Endodermal cell (in vitro differentiated cells): Measurements from ENCODE around the gene DPM1. TPM values are rescaled to one million over a fixed set of nuclear protein-coding genes. Genes with fewer than 3 reads are reported as not detected.

ENCODE experiments used
- DNase-seq: peaks from one replicate; pipeline ENCODE4 v3.0.0-alpha.2; 2017
- H3K27ac ChIP-seq: 2 replicates; pipeline ENCODE4 v1.5.1; 2013; ENCODE audit warnings: mild to moderate bottlenecking, low read depth, low read length, moderate library complexity
- H3K27me3 ChIP-seq: 2 replicates; pipeline ENCODE4 v1.6.1; 2013; ENCODE audit warnings: mild to moderate bottlenecking, low read length, moderate library complexity; ENCODE audit not compliant: insufficient read depth, control insufficient read depth, poor library complexity, severe bottlenecking
- H3K36me3 ChIP-seq: 2 replicates; pipeline ENCODE4 v1.7.0; 2013; ENCODE audit warnings: mild to moderate bottlenecking, low read length, moderate library complexity; ENCODE audit not compliant: control insufficient read depth, insufficient read depth
- H3K4me1 ChIP-seq: one replicate; pipeline ENCODE4 v1.7.0; 2013; ENCODE audit warnings: low read length; ENCODE audit not compliant: control insufficient read depth, insufficient read depth
- H3K4me3 ChIP-seq: 2 replicates; pipeline ENCODE4 v1.5.1; 2013; ENCODE audit warnings: mild to moderate bottlenecking, low read length, moderate library complexity
- H3K9ac ChIP-seq: 2 replicates; pipeline ENCODE4 v1.6.1; 2013; ENCODE audit warnings: mild to moderate bottlenecking, low read length, moderate library complexity; ENCODE audit not compliant: poor library complexity, severe bottlenecking; ENCODE audit errors: extremely low read depth
- H3K9me3 ChIP-seq: 2 replicates; pipeline ENCODE4 v1.6.1; 2013; ENCODE audit warnings: mild to moderate bottlenecking, low read length, moderate library complexity; ENCODE audit not compliant: control insufficient read depth
- H3K27ac Mint-ChIP-seq: 2 replicates; pipeline ENCODE4 v1.8.0; 2020; ENCODE audit warnings: mixed read lengths
- H3K27me3 Mint-ChIP-seq: 2 replicates; pipeline ENCODE4 v1.8.0; 2021; ENCODE audit warnings: mild to moderate bottlenecking, mixed read lengths; ENCODE audit not compliant: insufficient read depth
- H3K36me3 Mint-ChIP-seq: 2 replicates; pipeline ENCODE4 v1.8.0; 2020; ENCODE audit warnings: low read depth, mixed read lengths
- H3K4me1 Mint-ChIP-seq: 2 replicates; pipeline ENCODE4 v1.8.0; 2020; ENCODE audit warnings: mixed read lengths
- H3K4me3 Mint-ChIP-seq: 2 replicates; pipeline ENCODE4 v1.8.0; 2020; ENCODE audit warnings: mild to moderate bottlenecking, moderate library complexity, mixed read lengths
- H3K9me3 Mint-ChIP-seq: 2 replicates; pipeline ENCODE4 v1.8.0; 2020; ENCODE audit warnings: mild to moderate bottlenecking, mixed read lengths
- CTCF ChIP-seq: fragments of 200-600 bp; sonication (generic); conservative IDR thresholded peaks from 2 replicates; pipeline ENCODE4 v1.5.0; 2021; ENCODE audit warnings: antibody characterized with exemption, mild to moderate bottlenecking
- WGBS, 2 experiments: methylation state at CpG; one replicate each; pipeline versions ENCODE4 v1.1.5 to v1.1.7; 2013; ENCODE audit warnings: missing lambda C conversion rate in 2 of 2, mixed read lengths in 1 of 2; ENCODE audit not compliant: insufficient coverage in 1 of 2, insufficient read length in 1 of 2; 5-methylcytosine and 5-hydroxymethylcytosine counted together
- total RNA-seq, 2 donors: library from RNA; stranded (reverse); fragmentation: NEBNext Ultra II Directional in 1 of 2; extraction: Animal tissue kit (Norgen Biotek cat#: 25700) in 1 of 2; gene quantifications; 2 replicates in 1 of 2; 3 replicates in 1 of 2; pipeline ENCODE4 v1.2.1, GENCODE V29; 2021

DPM1 gene
- total RNA-seq, 2 donors from 2014 or later = 54.9 to 58.8 TPM

- peaks cover 88% of the 10 kb centered on the region for H3K36me3 ChIP-seq
- no peak overlapping the region for H3K4me3 ChIP-seq
- H3K9ac ChIP-seq = no peak overlapping the region
- Mint-ChIP-seq H3K4me3 (no peak overlapping the region), H3K27ac (peak overlapping the region; percentile 58), H3K9me3 (no peaks in the 10 kb centered on the region), H3K4me1 (peaks cover 54% of the 10 kb centered on the region), H3K27me3 (no peaks in the 10 kb centered on the region), H3K36me3 (peaks cover 45% of the 10 kb centered on the region)
- no peak for TF ChIP-seq CTCF
- DNase-seq = no peak
- H3K9me3 ChIP-seq = no peaks in the 10 kb centered on the region
- no peaks in the 10 kb centered on the region for H3K27me3 ChIP-seq
- peaks cover 17% of the 10 kb centered on the region for H3K4me1 ChIP-seq
- 83 to 91% methylated on average over 1 to 2 of the region's 2 CpGs for WGBS, 2 experiments
- no peak overlapping the region for H3K27ac ChIP-seq
Measured at GRCh38 chr20:50913690-50914375, 44.5 kb downstream of the DPM1 start.

GRCh38 chr20:50911716-50912115, 46.6 kb downstream of the DPM1 start:
- DNase-seq = no peak
- peaks cover 15% of the 10 kb centered on the region for H3K4me1 ChIP-seq
- H3K27me3 ChIP-seq = no peaks in the 10 kb centered on the region
- H3K27ac ChIP-seq = no peak overlapping the region
- 95% methylated on average over 1 of the region's 1 CpG; no CpG with 5 or more reads in 1 of the 2 experiments for WGBS, 2 experiments
- H3K9me3 ChIP-seq = no peaks in the 10 kb centered on the region
- peaks cover 1% of the 10 kb centered on the region for H3K9me3 Mint-ChIP-seq
- peak overlapping the region; percentile 10 for H3K27ac Mint-ChIP-seq
- no peak for TF ChIP-seq CTCF
- no peak overlapping the region for H3K9ac ChIP-seq
- peaks cover 83% of the 10 kb centered on the region for H3K36me3 ChIP-seq
- peaks cover 54% of the 10 kb centered on the region for H3K36me3 Mint-ChIP-seq
- no peak overlapping the region for H3K4me3 ChIP-seq
- no peaks in the 10 kb centered on the region for H3K27me3 Mint-ChIP-seq
- peaks cover 42% of the 10 kb centered on the region for H3K4me1 Mint-ChIP-seq
- no peak overlapping the region for H3K4me3 Mint-ChIP-seq

- peaks cover 84% of the 10 kb centered on the region for H3K36me3 ChIP-seq
- Mint-ChIP-seq H3K36me3 (peaks cover 56% of the 10 kb centered on the region), H3K4me3 (no peak overlapping the region), H3K27me3 (no peaks in the 10 kb centered on the region), H3K27ac (peak overlapping the region; percentile 10), H3K4me1 (peaks cover 37% of the 10 kb centered on the region), H3K9me3 (peaks cover 1% of the 10 kb centered on the region)
- 89 to 93% methylated on average over 1 to 3 of the region's 3 CpGs for WGBS, 2 experiments
- no peak overlapping the region for H3K9ac ChIP-seq
- H3K27ac ChIP-seq = no peak overlapping the region
- H3K4me3 ChIP-seq = no peak overlapping the region
- TF ChIP-seq CTCF = no peak
- peaks cover 15% of the 10 kb centered on the region for H3K4me1 ChIP-seq
- H3K9me3 ChIP-seq = no peaks in the 10 kb centered on the region
- no peak for DNase-seq
- no peaks in the 10 kb centered on the region for H3K27me3 ChIP-seq
Measured at GRCh38 chr20:50911030-50911429, 47.3 kb downstream of the DPM1 start.
